ENCODE measurements around the gene KCNRG.
"Not testable (repeated sequence)": the region's sequence is repeated elsewhere in the genome, so short reads cannot be mapped to it uniquely, and the experiment has no call there.

KCNRG gene

GRCh38 chr13:50012396-50013169 is 2.7 kb upstream of the KCNRG start:
- DNase-seq: no peak

- no peak for DNase-seq
These were observed 858 bp upstream of the KCNRG start for GRCh38 chr13:50014386-50014785.

GRCh38 chr13:50015750-50016149 is 506 bp downstream of the KCNRG start:
- no peak for DNase-seq

- no peak for DNase-seq
These were observed 1.2 kb downstream of the KCNRG start for GRCh38 chr13:50016444-50016843.

- no peak for DNase-seq
These were observed 2.6 kb downstream of the KCNRG start for GRCh38 chr13:50017819-50018218.

- DNase-seq: no peak
These were observed 10.2 kb downstream of the KCNRG start for GRCh38 chr13:50025436-50025835.

GRCh38 chr13:50026788-50027473 is 11.7 kb downstream of the KCNRG start:
- no peak for DNase-seq

GRCh38 chr13:50030315-50030714 is 15.1 kb downstream of the KCNRG start:
- DNase-seq: no peak

- no peak for DNase-seq
These were observed 18.5 kb downstream of the KCNRG start for GRCh38 chr13:50033725-50034124.

- no peak for DNase-seq
These were observed 22.5 kb downstream of the KCNRG start for GRCh38 chr13:50037788-50038187.

- no peak for DNase-seq
These were observed 23.0 kb downstream of the KCNRG start for GRCh38 chr13:50038266-50038665.

- no peak for DNase-seq
These were observed 37.2 kb downstream of the KCNRG start for GRCh38 chr13:50052478-50052877.

- DNase-seq: no peak
These were observed 38.6 kb downstream of the KCNRG start for GRCh38 chr13:50053844-50054243.

- no peak for DNase-seq
These were observed 40.2 kb downstream of the KCNRG start for GRCh38 chr13:50055454-50055853.

- no peak for DNase-seq
These were observed 45.5 kb downstream of the KCNRG start for GRCh38 chr13:50060718-50061117.

- DNase-seq: not testable (repeated sequence)
These were observed 47.1 kb downstream of the KCNRG start for GRCh38 chr13:50062336-50062735.

GRCh38 chr13:50065712-50066111 is 50.5 kb downstream of the KCNRG start:
- no peak for DNase-seq

- no peak for DNase-seq
These were observed 53.3 kb downstream of the KCNRG start for GRCh38 chr13:50068508-50068907.

- DNase-seq: no peak
These were observed 54.0 kb downstream of the KCNRG start for GRCh38 chr13:50069261-50069660.

GRCh38 chr13:50070186-50070585 is 54.9 kb downstream of the KCNRG start:
- no peak for DNase-seq

All from NK-92 treated with Interleukin-12 subunit alpha and Interleukin-12 subunit beta, amount 100 ng/mL, for 24 hours (cell line).